SU-DHL-6 (cell line): ENCODE results near the gene EYA2.

Experiments
- H2AFZ ChIP-seq: fragments of 200-600 bp; sonication (generic); 2 replicates; pipeline ENCODE4 v1.6.1; 2014; ENCODE audit warnings: low read depth, mild to moderate bottlenecking, moderate library complexity, mixed read lengths, antibody characterized with exemption, low read length; ENCODE audit not compliant: severe bottlenecking
- H3F3A ChIP-seq: fragments of 200-600 bp; shearing (Covaris generic); 2 replicates; pipeline ENCODE4 v1.6.0; 2016; ENCODE audit warnings: antibody characterized with exemption, mild to moderate bottlenecking; ENCODE audit not compliant: insufficient read depth
- H3K27ac ChIP-seq: fragments of 200-600 bp; sonication (generic); 2 replicates; pipeline ENCODE4 v1.5.1; 2016; ENCODE audit warnings: low read depth, mild to moderate bottlenecking, low read length, moderate library complexity, mixed read lengths
- H3K27me3 ChIP-seq: fragments of 200-600 bp; sonication (generic), shearing (Covaris generic); 2 replicates; pipeline ENCODE4 v1.6.0; 2014; ENCODE audit warnings: mild to moderate bottlenecking, low read length
- H3K36me3 ChIP-seq: fragments of 200-600 bp; sonication (generic); 2 replicates; pipeline ENCODE4 v1.6.1; 2014; ENCODE audit warnings: mild to moderate bottlenecking, low read length, mixed read lengths
- H3K4me2 ChIP-seq: fragments of 300-600, 200-600 bp; shearing (Covaris generic), sonication (generic); 2 replicates; pipeline ENCODE4 v1.6.0; 2014; ENCODE audit warnings: low read length, low read depth, mild to moderate bottlenecking; ENCODE audit not compliant: poor library complexity, severe bottlenecking
- H3K4me3 ChIP-seq: fragments of 200-600 bp; sonication (generic); 2 replicates; pipeline ENCODE4 v1.5.1; 2014; ENCODE audit warnings: antibody characterized with exemption, low read length, mild to moderate bottlenecking, mixed read lengths; ENCODE audit not compliant: insufficient read depth, poor library complexity, severe bottlenecking
- H3K79me2 ChIP-seq: fragments of 200-600 bp; sonication (generic); 2 replicates; pipeline ENCODE4 v1.6.1; 2014; ENCODE audit warnings: mild to moderate bottlenecking, low read length, moderate library complexity; ENCODE audit not compliant: insufficient read depth
- H3K9ac ChIP-seq: fragments of 200-600 bp; sonication (generic); 2 replicates; pipeline ENCODE4 v1.7.0; 2014; ENCODE audit warnings: mild to moderate bottlenecking, low read length
- H3K9me2 ChIP-seq: fragments of 200-600 bp; sonication (generic); replicated peaks from 2 replicates; pipeline ENCODE4 v1.6.1; 2014; ENCODE audit warnings: low read length; ENCODE audit not compliant: insufficient read depth
- H3K9me3 ChIP-seq: fragments of 200-600 bp; sonication (generic); 2 replicates; pipeline ENCODE4 v1.6.1; 2014; ENCODE audit warnings: low read length, mixed read lengths; ENCODE audit not compliant: insufficient read depth
- H4K20me1 ChIP-seq: fragments of 200-600 bp; sonication (generic); 2 replicates; pipeline ENCODE4 v1.6.1; 2014; ENCODE audit warnings: low read depth, mild to moderate bottlenecking, antibody characterized with exemption, low read length, moderate library complexity, mixed read lengths
- EZH2phosphoT487 ChIP-seq: fragments of 200-600 bp; sonication (generic), shearing (Covaris generic); conservative IDR thresholded peaks from 2 replicates; pipeline ENCODE4 v1.6.1; 2018; ENCODE audit warnings: mild to moderate bottlenecking, antibody characterized with exemption, low read length, moderate library complexity, mixed read lengths
- TF ChIP-seq, protein P1 (sequence below): fragments of 200-600 bp; sonication (generic); IDR thresholded peaks from one replicate; pipeline ENCODE4 v1.5.1; 2017; ENCODE audit warnings: antibody characterized with exemption, mild to moderate bottlenecking, low read length, moderate library complexity; ENCODE audit not compliant: insufficient read depth, poor library complexity, severe bottlenecking

The EYA2 gene

GRCh38 chr20:47036091-47036870 lies 141.6 kb downstream of the EYA2 start:
- Histone ChIP-seq H2AFZ (no peak overlapping the region), H3K4me3 (no peak overlapping the region), H3K9me2 (no peaks in the 10 kb centered on the region), H3K27ac (no peak overlapping the region), H3F3A (no peaks in the 10 kb centered on the region), H3K9me3 (no peaks in the 10 kb centered on the region), H3K9ac (no peak overlapping the region), H3K4me2 (no peak overlapping the region), H3K27me3 (peaks cover 3% of the 10 kb centered on the region), H3K79me2 (no peaks in the 10 kb centered on the region), H4K20me1 (no peaks in the 10 kb centered on the region), H3K36me3 (no peaks in the 10 kb centered on the region)
- no peak for TF ChIP-seq EZH2phosphoT487
- TF ChIP-seq, protein P1, sequence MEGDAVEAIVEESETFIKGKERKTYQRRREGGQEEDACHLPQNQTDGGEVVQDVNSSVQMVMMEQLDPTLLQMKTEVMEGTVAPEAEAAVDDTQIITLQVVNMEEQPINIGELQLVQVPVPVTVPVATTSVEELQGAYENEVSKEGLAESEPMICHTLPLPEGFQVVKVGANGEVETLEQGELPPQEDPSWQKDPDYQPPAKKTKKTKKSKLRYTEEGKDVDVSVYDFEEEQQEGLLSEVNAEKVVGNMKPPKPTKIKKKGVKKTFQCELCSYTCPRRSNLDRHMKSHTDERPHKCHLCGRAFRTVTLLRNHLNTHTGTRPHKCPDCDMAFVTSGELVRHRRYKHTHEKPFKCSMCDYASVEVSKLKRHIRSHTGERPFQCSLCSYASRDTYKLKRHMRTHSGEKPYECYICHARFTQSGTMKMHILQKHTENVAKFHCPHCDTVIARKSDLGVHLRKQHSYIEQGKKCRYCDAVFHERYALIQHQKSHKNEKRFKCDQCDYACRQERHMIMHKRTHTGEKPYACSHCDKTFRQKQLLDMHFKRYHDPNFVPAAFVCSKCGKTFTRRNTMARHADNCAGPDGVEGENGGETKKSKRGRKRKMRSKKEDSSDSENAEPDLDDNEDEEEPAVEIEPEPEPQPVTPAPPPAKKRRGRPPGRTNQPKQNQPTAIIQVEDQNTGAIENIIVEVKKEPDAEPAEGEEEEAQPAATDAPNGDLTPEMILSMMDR: no peak

DNA sequence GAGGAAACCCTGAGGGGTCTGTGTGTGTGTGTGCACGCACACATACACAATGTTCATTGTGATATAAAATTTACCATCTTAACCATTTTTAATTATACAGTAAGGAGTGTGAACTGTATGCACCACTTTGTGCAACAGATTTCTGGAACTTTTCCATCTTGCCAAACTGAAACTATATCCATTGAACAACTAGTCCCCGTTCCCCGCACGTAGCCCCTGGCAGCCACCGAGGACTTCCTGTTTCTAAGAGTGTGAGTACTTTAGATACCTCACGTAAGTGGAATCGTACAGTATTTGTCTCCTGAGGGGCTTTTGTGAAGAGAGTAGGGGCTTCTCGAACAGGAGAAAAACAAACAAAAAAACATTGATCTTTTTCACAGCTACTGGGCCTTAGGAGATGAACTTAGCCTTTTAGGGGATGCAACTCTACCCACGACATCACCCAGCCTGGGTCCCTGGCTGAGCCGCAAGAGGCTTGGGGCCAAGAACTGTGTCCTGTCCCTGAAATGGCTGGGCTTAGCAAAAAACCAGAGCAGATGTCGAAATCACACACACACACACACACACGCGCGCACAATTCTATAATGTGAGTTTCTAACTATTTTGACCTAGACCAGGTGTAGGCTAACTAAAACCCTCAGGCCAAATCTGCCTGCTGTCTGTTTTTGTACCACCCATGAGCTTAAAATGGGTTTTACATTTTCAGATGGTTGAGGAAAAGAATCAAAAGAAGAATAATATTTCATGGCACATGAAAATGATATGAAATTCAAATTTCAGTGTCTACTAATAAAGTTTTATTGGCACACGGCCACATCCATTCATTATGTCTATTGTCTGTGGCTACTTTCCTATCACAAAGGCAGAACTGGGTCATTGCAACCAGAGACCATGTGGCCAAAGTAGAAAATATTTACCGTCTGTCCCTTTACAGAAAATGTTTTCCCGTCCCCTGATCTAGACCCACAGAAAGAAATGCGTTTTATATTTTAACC lies 144.2 kb downstream of the EYA2 start:
- no peaks in the 10 kb centered on the region for H3K36me3 ChIP-seq
- TF ChIP-seq EZH2phosphoT487: no peak
- TF ChIP-seq, protein P1: no peak

GRCh38 chr20:47040506-47041125 lies 146.0 kb downstream of the EYA2 start:
- peaks cover 3% of the 10 kb centered on the region for H3K27me3 ChIP-seq
- H4K20me1 ChIP-seq: no peaks in the 10 kb centered on the region
- H3K36me3 ChIP-seq: no peaks in the 10 kb centered on the region
- H3K4me3 ChIP-seq: no peak overlapping the region
- H3K79me2 ChIP-seq: no peaks in the 10 kb centered on the region
- H3K9me2 ChIP-seq: no peaks in the 10 kb centered on the region
- no peaks in the 10 kb centered on the region for H3F3A ChIP-seq
- H2AFZ ChIP-seq: no peak overlapping the region
- no peak for TF ChIP-seq EZH2phosphoT487
- TF ChIP-seq, protein P1: no peak
- H3K9ac ChIP-seq: no peak overlapping the region
- H3K9me3 ChIP-seq: no peaks in the 10 kb centered on the region
- H3K27ac ChIP-seq: no peak overlapping the region
- no peak overlapping the region for H3K4me2 ChIP-seq

More for the DNA sequence above, 144.2 kb downstream of the EYA2 start:
- H3K9me2 ChIP-seq: no peaks in the 10 kb centered on the region
- no peaks in the 10 kb centered on the region for H4K20me1 ChIP-seq
- no peak overlapping the region for H2AFZ ChIP-seq
- H3K9me3 ChIP-seq: no peaks in the 10 kb centered on the region
- no peak overlapping the region for H3K4me2 ChIP-seq
- no peak overlapping the region for H3K4me3 ChIP-seq
- peaks cover 3% of the 10 kb centered on the region for H3K27me3 ChIP-seq
- no peak overlapping the region for H3K27ac ChIP-seq
- no peaks in the 10 kb centered on the region for H3F3A ChIP-seq
- H3K79me2 ChIP-seq: no peaks in the 10 kb centered on the region
- H3K9ac ChIP-seq: no peak overlapping the region
